Endothelial cell (in vitro differentiated cells): Measurements from ENCODE around the gene PALD1. TPM values are rescaled to one million over a fixed set of nuclear protein-coding genes. Genes with fewer than 3 reads are reported as not detected.

Source experiments
- DNase-seq: peaks from one replicate; pipeline ENCODE4 v3.0.0; 2021; ENCODE audit warnings: low spot score
- H3K27ac Mint-ChIP-seq: one replicate; pipeline ENCODE4 v1.8.0; 2021; ENCODE audit warnings: mixed read lengths, inconsistent platforms; ENCODE audit not compliant: unreplicated experiment
- H3K27me3 Mint-ChIP-seq: one replicate; pipeline ENCODE4 v1.8.0; 2021; ENCODE audit warnings: mild to moderate bottlenecking, moderate library complexity, mixed read lengths, inconsistent platforms; ENCODE audit not compliant: unreplicated experiment
- H3K36me3 Mint-ChIP-seq: one replicate; pipeline ENCODE4 v1.8.0; 2021; ENCODE audit warnings: mild to moderate bottlenecking, low read depth, mixed read lengths, inconsistent platforms; ENCODE audit not compliant: unreplicated experiment
- H3K4me1 Mint-ChIP-seq: one replicate; pipeline ENCODE4 v1.8.0; 2021; ENCODE audit warnings: mild to moderate bottlenecking, mixed read lengths, inconsistent platforms; ENCODE audit not compliant: unreplicated experiment
- H3K4me3 Mint-ChIP-seq: one replicate; pipeline ENCODE4 v1.8.0; 2021; ENCODE audit warnings: mild to moderate bottlenecking, mixed read lengths, inconsistent platforms; ENCODE audit not compliant: unreplicated experiment
- H3K9me3 Mint-ChIP-seq: one replicate; pipeline ENCODE4 v1.8.0; 2021; ENCODE audit warnings: mixed read lengths, inconsistent platforms; ENCODE audit not compliant: unreplicated experiment
- total RNA-seq: library from RNA; stranded (reverse); fragmentation: NEBNext Ultra II Directional; extraction: Animal tissue kit (Norgen Biotek cat#: 25700); gene quantifications from one replicate; pipeline ENCODE4 v1.2.1, GENCODE V29; 2021; ENCODE audit not compliant: unreplicated experiment
- TF ChIP-seq, protein P1 (sequence below): fragments of 200-600 bp; sonication (generic); IDR thresholded peaks from one replicate; pipeline ENCODE4 v1.5.0; 2021; ENCODE audit warnings: antibody characterized with exemption; ENCODE audit not compliant: unreplicated experiment

The PALD1 gene
- total RNA-seq, 1 donor from 2014 or later, result 166 TPM

DNA sequence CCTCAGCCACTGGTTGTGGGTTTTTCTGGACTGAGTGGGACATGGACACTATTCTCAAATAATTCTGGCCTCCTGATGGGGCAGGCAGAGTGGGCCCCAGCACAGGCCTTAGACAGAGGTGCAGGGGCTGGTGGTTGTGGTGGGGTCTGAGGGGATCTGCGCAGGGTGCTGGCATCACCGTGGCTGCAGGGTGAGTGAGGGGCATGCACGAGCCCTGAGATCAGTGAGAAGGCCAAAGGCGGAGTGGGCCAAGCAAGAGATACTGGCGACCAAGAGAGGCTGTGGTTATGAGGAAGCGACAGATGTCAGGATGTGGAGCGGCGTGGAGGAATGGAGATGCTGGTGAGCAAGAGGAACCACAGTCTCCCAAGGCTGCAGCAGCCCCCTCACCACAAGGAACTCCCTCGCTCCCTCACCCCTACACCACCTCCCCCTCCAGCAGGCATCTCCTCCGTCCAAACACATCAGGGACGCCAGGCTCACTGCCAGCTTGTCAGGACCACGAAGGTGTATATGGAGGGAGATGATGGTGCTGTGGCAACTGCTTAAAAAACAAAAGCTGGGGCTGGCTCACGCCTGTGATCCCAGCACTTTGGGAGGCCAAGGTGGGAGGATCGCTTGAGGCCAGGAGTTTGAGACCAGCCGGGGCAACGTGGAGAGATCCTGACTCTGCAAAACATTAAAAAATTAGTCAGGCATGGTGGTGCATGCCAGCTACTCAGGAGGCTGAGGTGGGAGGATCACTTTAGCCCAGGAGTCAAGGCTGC is 114.4 kb downstream of the PALD1 start:
- TF ChIP-seq, protein P1, sequence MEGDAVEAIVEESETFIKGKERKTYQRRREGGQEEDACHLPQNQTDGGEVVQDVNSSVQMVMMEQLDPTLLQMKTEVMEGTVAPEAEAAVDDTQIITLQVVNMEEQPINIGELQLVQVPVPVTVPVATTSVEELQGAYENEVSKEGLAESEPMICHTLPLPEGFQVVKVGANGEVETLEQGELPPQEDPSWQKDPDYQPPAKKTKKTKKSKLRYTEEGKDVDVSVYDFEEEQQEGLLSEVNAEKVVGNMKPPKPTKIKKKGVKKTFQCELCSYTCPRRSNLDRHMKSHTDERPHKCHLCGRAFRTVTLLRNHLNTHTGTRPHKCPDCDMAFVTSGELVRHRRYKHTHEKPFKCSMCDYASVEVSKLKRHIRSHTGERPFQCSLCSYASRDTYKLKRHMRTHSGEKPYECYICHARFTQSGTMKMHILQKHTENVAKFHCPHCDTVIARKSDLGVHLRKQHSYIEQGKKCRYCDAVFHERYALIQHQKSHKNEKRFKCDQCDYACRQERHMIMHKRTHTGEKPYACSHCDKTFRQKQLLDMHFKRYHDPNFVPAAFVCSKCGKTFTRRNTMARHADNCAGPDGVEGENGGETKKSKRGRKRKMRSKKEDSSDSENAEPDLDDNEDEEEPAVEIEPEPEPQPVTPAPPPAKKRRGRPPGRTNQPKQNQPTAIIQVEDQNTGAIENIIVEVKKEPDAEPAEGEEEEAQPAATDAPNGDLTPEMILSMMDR, result no peak
- Mint-ChIP-seq H3K9me3 (no peaks in the 10 kb centered on the region), H3K36me3 (no peaks in the 10 kb centered on the region), H3K27me3 (peaks cover 11% of the 10 kb centered on the region), H3K4me3 (no peak overlapping the region), H3K4me1 (peaks cover 3% of the 10 kb centered on the region), H3K27ac (no peak overlapping the region)
- no peak for DNase-seq

DNA sequence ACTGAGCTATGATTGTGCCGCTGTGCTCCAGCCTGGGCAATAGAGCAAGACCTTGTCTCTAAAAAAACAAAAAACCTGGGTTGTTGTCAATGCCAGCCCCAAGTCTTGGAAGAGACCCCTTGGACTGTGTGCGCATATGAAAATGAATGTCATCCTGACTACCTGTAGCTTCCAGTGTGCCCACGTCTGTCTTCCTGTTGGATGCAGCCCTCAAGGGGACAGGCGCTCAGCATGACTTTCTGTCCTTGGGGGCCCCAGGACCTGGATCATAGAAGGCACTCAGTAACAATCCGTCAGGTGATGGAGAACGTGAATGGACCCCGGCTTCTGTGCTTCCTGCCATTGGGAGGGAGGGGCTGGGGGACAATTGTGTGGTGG is 114.9 kb downstream of the PALD1 start:
- Mint-ChIP-seq H3K36me3 (no peaks in the 10 kb centered on the region), H3K4me3 (no peak overlapping the region), H3K27me3 (peaks cover 11% of the 10 kb centered on the region), H3K27ac (no peak overlapping the region), H3K4me1 (no peaks in the 10 kb centered on the region), H3K9me3 (no peaks in the 10 kb centered on the region)
- TF ChIP-seq, protein P1, result no peak
- no peak for DNase-seq

DNA sequence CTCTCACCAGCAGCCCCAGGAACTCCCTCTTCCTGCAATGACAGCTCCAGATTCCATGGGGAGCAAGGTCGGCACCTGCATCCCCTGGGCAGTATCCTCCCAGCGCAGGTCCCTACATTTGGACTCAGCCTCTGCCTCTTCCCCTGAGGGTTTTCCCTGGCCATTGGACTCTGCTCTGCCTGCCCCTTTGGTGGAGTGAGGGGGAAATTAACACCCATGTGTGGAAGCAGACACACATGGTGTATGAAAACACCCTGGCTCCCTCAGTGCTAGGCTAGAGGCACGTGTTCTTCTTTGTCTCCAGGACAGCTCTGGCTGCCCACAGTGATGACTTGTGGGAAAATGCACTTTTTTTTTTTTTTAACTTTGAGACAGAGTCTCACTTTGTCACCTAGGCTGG is 115.6 kb downstream of the PALD1 start:
- Mint-ChIP-seq H3K27ac (no peak overlapping the region), H3K36me3 (no peaks in the 10 kb centered on the region), H3K9me3 (no peaks in the 10 kb centered on the region), H3K4me1 (no peaks in the 10 kb centered on the region), H3K27me3 (peaks cover 7% of the 10 kb centered on the region), H3K4me3 (no peak overlapping the region)
- no peak for DNase-seq
- TF ChIP-seq, protein P1, result no peak

DNA sequence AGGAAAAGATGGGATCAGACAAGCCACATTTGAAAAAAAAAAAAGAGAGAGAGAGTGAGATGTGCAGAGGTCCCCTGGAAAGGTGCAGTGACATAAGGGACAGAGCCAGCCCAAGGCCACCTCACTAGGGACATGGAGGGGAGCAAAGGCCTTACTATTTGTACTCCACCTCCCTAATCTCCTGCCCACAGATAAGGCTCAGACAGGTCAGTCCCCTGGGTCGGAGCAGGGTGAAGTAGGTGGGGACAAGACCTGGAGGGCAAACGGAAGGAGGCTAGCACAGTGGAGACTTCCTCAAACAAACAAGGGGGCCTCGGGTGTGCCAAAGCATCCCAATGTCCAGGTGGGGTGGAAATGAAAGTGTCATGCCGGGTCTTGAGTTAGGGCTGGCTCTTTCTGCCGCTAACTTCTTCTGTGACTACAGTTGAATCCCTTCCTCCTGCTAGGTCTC is 117.0 kb downstream of the PALD1 start:
- Mint-ChIP-seq H3K36me3 (no peaks in the 10 kb centered on the region), H3K27me3 (peaks cover 7% of the 10 kb centered on the region), H3K4me1 (no peaks in the 10 kb centered on the region), H3K9me3 (no peaks in the 10 kb centered on the region), H3K4me3 (no peak overlapping the region), H3K27ac (no peak overlapping the region)
- TF ChIP-seq, protein P1, result no peak
- DNase-seq, result no peak

DNA sequence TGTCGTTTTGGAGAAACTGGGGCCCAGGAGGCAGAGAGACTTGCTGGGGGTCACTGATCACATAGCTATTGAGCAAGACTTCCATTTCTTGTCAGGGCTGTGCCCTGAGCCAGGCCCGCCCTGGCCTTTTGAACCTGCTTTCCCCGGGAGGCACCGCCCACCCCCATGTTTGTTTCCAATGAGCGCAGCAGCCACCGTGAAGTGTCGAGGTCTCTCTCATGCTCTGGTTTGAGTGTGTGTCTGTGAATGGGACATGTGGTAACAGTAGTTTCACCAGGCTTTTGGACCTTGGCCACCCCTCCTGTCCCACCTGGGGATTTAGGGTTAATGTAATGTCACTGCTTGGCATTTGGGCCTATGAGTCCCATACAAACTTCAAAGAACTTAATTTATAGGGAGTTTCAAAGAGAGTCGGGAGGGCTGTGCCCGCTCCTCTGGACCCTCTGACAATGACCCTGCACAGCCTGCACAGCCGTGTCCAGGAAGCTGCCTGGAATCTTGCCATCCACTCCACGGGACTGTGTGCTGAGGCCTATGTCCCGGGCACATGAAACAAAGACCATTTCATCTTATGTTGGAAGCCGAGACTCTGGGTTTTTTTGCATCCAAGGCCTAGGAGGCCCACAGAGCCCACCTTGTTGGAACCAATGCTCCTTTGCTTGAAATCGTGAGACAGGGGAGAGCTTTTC is 117.7 kb downstream of the PALD1 start:
- DNase-seq, result no peak

More for the DNA sequence above, 117.7 kb downstream of the PALD1 start:
- Mint-ChIP-seq H3K27me3 (peaks cover 7% of the 10 kb centered on the region), H3K4me1 (no peaks in the 10 kb centered on the region), H3K36me3 (no peaks in the 10 kb centered on the region), H3K27ac (no peak overlapping the region), H3K4me3 (no peak overlapping the region), H3K9me3 (no peaks in the 10 kb centered on the region)
- TF ChIP-seq, protein P1, result no peak
